Stimulated activated CD8-positive, alpha-beta memory T cell treated with anti-CD3 and anti-CD28 coated beads, Interleukin-2, amount 100 ng/mL, for 48 hours (primary cell): ENCODE results near the gene RDH13.
"Not testable (repeated sequence)": the region's sequence is repeated elsewhere in the genome, so short reads cannot be mapped to it uniquely, and the experiment has no call there.

Experiments
- DNase-seq, 2 donors: peaks; one replicate each; pipeline ENCODE4 v3.0.0-alpha.2; 2020; ENCODE audit warnings: low read depth in 2 of 2

RDH13 gene

GRCh38 chr19:55062735-55063491, at the start of gene RDH13:
TSS of gene RDH13 (minus strand) at chr19:55063148. CDS start at chr19:55063032, 116 bp downstream.
- DNase-seq = peak; percentile 99 to 100

GRCh38 chr19:55112246-55112776, 49.4 kb upstream of the RDH13 start:
- no peak for DNase-seq

GRCh38 chr19:55111238-55111831, 48.4 kb upstream of the RDH13 start:
- no peak for DNase-seq

GRCh38 chr19:55109527-55110291, 46.8 kb upstream of the RDH13 start:
- DNase-seq = no peak

DNA sequence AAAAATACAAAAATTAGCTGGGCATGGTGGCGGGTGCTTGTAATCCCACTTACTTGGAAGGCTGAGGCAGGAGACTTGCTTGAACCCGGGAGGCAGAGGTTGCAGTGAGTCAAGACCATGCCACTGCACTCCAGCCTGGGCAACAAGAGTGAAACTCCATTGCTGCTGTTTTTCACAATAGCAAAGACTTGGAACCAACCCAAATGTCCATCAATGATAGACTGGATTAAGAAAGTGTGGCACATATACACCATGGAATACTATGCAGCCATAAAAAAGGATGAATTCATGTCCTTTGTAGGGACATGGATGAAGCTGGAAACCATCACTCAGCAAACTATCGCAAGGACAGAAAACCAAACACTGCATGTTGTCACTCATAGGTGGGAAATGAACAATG, 44.3 kb upstream of the RDH13 start:
- DNase-seq = not testable (repeated sequence)

DNA sequence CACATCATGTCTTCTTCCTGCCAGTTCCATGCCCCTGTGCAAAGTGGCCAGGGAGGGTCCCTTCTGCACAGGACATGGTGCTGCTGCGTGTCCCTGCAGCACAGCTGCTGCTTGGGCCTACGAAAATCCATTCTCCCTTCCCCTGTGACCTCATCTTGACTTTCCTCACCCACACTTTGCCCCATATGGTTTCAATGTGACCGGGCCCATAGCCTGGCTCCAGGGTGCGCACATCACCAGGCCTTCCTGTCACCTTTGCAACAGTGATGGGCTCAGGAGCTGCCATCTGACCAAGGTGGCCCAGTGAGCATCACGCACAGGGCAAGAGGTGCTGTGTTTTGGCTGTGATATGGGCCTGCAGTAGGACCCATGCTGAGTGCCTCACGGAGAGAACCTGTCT, 43.6 kb upstream of the RDH13 start:
- DNase-seq = no peak

DNA sequence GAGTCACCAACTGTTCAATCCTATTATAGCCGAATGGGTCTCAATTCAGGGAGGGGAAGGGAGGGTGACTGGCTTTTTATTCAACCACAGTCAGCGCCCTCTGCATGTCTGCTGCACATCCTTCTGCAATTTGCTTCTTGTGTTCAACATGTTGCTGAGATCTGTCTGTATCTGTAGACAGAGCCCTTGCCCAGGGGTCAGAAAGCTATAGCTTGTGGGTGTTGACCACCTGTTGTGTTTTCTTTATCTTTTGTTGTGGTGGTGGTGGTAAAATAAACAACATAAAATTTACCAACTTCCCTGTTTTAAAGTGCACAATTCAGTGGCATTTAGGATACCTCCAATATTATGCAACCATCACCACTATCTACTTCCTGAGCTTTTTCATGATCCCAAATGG, 42.3 kb upstream of the RDH13 start:
- no peak for DNase-seq

DNA sequence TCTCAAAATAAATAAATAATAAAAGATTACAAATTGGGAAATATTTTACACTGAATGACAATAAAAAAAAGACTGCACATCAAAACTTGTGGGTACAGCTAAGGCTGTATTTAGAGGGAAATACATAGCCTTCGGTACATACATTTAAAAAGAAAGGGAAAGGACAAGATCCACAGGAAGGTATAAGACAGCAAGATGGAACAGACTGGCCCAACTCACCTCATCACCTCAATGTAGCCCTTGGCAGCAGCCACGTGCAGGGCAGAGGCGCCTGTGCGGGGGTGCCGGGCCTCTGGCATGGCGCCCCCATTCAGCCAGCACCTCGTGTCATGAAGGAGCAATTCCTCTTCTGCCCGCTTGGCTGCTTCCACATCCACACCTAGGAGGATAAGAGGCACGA, 40.2 kb upstream of the RDH13 start:
- no peak for DNase-seq

DNA sequence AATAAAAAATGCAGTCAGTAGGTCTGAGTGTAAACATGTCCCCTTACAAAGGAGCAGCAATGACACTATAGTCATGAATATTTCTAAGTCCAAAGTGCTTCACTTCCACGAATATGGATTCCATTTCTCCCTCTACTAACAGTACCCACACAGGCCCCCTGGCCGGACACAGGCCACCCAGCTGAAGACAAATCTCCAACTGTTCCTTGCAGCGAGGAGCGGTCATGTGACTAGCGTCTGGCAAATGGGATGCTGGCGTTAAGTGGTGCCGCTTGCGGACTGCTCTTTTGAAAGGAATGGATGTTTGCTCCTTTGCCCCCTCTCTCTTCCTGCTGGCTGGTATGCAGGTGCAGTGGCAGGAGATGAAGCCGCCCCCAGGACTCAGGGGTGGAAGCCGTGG, 38.3 kb upstream of the RDH13 start:
- no peak for DNase-seq

DNA sequence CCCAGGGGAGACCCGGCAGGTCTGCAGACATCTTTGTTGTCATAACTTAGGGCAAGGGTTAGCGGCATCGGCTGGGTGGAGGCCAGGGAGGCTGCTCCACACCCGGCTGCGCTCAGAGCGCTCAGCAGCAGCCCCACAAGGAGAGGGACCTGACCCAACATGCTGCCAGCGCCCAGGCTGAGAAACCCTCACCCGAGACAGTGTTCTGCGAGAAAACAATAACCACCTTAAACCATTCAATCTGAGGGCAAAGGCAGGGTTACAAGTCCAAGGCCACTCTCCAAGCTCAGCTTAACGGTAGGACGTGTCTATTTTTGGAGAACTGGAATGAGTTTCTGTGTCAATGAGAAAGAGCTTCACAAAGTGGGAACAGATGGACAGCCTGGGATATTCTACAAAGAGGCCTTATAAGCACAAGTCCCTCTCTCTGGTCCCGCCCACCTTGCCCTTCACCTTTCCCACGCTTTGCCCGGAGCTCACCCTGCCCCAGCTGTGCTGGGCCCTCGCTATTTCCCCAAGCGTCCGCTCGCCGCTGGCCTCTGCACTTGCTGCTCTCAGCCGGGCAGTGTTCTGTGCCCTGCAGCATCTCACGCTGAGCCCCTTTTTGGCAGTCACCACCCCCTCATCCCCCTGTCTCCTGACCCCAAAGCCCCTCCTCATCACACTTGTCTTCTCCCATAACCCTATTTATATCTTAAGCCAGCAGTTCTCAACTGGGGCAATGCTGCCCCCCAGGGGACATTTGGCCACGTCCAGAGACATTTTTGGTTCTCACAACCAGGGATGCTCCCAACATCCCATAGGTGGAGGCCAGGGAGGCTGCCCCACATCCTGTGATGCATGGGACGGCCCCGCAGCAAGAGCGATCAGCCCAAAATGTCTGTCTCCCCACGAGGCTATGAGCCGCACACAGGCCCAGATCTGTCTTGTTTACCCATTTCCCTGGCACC, 36.9 kb upstream of the RDH13 start:
- DNase-seq = no peak

DNA sequence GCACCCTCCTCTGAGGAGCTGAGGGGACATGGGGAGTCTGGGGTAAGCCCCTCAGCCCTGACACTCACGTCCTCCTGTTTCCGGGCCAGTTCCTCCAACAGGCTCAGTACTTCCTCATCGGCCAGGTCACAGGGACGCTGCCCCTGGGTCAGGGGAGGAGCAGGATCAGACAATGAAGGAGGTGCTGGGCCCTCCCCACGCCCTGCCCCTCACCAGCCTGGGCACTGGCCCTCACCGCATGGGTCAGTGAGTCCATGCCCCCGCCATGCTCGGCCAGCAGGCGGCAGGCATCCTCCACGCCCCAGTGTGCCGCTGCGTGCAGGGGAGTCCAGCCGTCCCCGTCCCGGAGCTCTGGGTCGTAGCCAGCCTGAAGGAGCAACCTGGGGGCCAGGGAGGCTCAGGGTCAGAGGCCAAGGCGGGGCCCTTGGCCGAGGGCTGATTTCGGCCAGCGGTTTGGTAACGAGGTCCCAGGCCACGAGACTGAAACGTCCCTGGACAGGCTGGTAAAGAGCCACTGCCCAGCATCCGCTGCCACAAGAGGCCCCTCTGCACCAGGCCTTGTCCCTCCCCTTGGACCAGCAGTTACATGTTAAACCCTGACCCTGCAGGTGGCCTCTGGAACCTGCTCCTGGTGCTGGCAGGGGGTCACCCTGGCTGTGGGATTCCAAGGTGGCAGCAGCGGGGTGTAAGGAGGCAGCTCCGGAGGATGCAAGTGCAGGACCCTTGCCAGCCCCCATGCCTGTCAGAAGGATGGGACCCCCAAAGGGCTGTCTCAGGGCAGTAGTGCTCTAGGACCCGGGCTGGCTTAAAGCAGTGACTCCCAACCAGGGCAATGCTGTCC, 36.0 kb upstream of the RDH13 start:
- DNase-seq = no peak

- DNase-seq = no peak
Observed at GRCh38 chr19:55097864-55098715, 35.1 kb upstream of the RDH13 start.

- DNase-seq = no peak
Observed at GRCh38 chr19:55096061-55096701, 33.2 kb upstream of the RDH13 start.

DNA sequence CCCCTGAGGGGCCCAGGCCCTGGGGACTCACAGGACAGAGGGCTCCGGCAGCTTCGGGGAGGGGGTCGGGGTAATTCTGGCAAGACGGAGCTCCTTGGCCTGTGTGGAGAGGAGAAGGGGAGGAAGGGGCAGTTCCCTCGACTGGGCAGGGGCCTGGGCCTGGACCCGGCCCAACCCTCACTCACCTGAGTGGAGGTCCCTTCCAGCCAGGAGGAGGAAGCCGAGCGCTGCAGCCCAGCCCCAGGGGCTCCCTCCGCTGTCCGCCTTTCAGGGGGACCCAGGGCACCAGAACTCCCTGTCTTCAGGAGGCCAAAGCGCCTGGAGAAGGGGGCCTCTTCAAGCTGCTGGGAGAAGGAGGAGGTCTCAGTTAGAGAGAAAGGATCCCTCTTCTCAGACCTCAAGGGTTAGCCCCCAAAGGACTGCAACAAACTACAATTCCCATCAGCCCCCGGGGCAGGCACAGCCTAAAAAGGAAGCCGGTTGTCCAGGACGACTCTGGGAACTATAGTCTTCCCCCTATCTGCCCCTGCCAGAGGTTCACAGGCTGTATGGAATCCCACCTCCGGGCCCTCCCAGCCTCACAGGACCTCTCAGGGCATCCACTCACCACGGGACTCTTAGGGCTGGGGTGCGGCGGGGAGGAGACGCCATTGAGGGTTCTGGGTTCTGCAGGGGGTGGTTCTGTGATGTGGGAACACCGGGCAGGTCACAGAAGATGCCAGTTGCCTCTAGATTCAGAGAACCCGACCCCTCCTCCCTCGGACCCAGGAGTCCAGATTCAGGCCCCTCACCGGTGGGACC, 32.5 kb upstream of the RDH13 start:
- no peak for DNase-seq

DNA sequence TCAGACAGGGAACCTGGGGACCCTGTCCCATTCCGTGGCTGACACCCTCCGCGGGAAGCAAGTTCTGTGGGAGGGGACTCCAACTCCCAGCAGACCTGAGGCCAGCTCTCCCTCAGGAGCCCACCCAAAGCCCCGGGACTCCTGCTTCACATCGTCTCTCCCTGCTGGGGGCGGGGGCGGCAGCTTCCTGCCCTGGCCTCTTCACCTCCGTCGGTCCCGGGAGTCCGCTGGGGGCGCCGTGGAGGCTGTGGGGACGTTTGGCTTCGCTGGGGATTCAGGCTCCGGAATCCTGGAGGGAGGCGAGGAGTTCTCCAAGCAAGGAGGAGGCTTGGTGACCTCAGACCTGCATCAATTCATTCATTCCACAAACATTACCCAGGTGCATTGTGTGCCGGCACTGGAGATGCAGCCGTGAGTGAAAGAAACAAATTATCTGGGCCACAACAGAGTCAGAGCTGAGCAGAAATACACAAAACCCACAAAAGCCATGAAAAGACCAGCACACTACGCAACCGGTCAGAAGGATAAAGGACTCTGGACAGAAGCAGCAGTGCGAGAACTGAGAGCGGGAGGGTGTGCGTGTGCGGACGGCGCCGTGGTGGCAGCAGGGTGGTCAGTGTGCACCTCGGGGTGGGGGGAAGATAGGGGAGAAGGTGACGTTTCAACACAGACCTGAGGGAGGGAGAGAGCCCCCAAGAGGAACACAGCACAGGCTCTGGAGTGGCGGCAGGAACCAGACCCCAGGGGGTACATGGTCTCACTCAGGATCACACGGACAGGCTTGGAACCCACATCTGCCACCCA, 31.7 kb upstream of the RDH13 start:
- DNase-seq = no peak

DNA sequence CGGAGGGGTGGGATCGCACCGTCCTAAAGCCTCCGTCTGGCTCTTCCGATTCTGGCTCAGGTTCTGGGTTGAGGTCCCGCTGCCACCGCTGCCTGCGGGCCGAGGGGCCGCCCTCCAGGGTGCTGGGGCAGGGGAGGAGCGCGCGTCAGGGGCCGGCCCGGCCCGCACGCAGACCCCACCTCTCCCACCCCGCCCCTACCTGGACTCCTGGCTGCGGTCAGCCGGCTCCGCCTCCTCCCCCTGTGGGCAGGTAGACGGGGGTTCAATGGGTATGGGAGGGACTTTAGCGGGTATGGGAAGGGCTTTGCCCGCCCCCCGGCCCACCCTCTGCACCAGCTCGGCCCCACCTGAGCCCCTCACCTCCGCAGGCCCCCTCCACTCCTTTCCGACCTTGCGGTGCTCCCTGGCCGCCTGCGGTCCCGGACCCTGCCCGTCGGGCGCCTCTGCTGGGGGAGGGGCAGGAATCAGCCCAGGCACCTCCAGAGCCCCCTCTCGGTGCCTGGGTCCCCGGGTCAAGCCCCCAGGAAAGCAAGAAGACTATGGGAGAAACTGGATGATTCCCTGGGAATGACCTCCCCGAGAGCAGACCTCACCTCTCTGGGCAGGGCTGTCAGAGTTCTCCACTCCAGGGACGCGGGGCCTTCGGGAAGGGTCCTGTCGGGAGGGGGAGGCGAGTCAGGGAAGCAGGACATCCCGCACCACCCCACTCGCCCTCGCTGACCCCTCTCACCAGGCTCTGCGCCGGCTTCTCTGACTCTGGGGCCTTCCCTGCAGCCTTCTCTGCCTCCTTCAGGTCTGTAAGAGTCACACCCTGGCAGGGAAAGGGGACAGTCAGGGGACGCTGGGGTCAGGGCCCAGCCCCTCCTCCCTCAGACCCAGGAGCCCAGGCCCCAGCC, 29.7 kb upstream of the RDH13 start:
- DNase-seq = no peak
